GM13977 (cell line): ENCODE data around the gene C5AR1.
A peak's percentile ranks its signal among the peaks of the same experiment; 100 is the strongest.
"Not testable (repeated sequence)": the region's sequence is repeated elsewhere in the genome, so short reads cannot be mapped to it uniquely, and the experiment has no call there.

ENCODE experiments used
- DNase-seq: peaks from one replicate; pipeline ENCODE4 v3.0.0; 2012; ENCODE audit warnings: low spot score
- CTCF ChIP-seq: IDR thresholded peaks from 2 replicates; pipeline ENCODE4 v1.5.1; 2012; ENCODE audit warnings: mild to moderate bottlenecking, control low read depth; ENCODE audit not compliant: insufficient read depth; ENCODE audit errors: extremely low read depth, missing control alignments
- in situ Hi-C: fragments of 300-500 bp; cut with MboI; formaldehyde crosslinking; loops from one replicate; pipeline ENCODE4 v1.12.0; 2022; ENCODE audit warnings: low sequenced_read_pairs, low pct_unique_long_range_greater_than_20kb, mixed read lengths, inconsistent platforms; ENCODE audit not compliant: unreplicated experiment

The C5AR1 gene

DNA sequence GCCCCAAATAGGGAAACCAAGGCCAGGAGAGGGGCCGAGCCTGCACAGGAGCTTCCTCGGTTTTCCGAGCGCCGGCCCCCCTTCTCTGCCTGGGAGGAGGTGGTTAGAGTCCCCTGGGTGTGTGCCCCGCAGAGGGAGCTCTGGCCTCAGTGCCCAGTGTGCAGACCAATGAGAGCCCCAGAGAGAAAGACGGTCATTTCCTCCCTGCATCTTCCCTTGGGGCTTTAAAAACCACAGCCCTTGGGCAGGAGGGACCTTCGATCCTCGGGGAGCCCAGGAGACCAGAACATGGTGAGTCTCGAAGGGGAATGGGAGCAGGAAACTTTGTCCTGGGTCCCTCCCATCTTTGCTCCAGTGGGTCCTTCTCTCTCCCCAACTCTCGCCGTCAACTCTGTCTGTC is at the start of gene C5AR1:
Gene C5AR1 (plus strand): TSS at position 254 of the 400 bp plus-strand sequence. CDS start 35 bp downstream, at position 289.
- no peak for DNase-seq
- TF ChIP-seq CTCF, result peak; percentile 15

GRCh38 chr19:47260476-47260875 is 49.2 kb upstream of the C5AR1 start:
- in situ Hi-C loops, result no loop called here
- no peak for TF ChIP-seq CTCF

More for the DNA sequence above, at the start of gene C5AR1:
- in situ Hi-C loops, result loop anchor here (10.0 kb wide), 1 partner anchor 75 kb away; no protein-coding TSS in a partner anchor

GRCh38 chr19:47261946-47262793 is 47.5 kb upstream of the C5AR1 start:
- in situ Hi-C loops, result not testable (repeated sequence)

More at GRCh38 chr19:47260476-47260875, 49.2 kb upstream of the C5AR1 start:
- DNase-seq, result no peak

GRCh38 chr19:47264629-47265028 is 45.0 kb upstream of the C5AR1 start:
- no peak for TF ChIP-seq CTCF
- DNase-seq, result no peak
- in situ Hi-C loops, result no loop called here

More at GRCh38 chr19:47261946-47262793, 47.5 kb upstream of the C5AR1 start:
- peak; percentile 73 for DNase-seq

DNA sequence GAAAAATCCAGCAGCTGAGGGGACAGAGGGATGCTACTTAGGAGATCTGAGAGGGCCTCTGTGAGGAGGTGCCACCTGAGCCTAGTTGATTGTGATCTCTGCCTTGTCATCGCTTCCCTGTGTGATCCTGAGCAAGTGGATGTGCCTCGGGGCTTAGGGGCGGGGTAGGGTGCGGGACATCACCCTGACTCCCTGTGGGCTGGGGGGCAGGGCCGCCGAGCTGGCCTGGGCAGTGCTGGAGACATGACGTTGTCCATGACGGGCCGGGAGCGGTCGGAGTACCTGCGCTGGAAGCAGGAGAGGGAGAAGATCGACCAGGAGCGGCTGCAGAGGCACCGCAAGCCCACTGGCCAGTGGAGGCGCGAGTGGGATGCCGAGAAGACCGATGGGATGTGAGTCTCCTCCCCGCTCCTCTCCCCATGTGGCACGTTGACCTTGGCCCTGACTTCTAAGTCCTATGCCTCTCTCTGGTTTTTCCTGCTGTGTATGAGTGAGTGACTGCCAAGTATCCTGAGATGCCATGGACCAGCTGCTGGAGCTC is 43.2 kb upstream of the C5AR1 start:
- no peak for TF ChIP-seq CTCF
- DNase-seq, result no peak
- in situ Hi-C loops, result no loop called here

- TF ChIP-seq CTCF, result no peak
- in situ Hi-C loops, result no loop called here
- DNase-seq, result no peak
These were observed 42.3 kb upstream of the C5AR1 start for GRCh38 chr19:47267350-47267759.

DNA sequence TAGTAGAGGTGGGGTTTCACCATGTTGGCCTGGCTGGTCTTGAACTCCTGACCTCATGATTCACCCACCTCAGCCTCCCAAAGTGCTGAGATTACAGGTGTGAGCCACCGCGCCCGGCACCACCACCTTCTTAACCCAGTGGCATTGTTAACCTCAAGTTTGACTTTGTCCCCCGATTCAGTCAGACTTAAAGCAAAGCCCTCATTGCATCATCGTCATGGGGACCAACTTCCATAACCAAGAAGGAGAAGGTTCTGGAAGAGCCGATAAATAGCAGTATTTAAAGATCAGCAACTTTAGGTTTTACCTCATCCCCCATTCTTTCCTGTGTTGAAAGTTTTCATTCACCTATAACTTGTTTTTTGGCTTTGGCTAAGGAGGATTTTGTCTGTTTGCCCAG is 41.6 kb upstream of the C5AR1 start:
- in situ Hi-C loops, result no loop called here
- no peak for TF ChIP-seq CTCF
- no peak for DNase-seq
